Measurements from ENCODE around the gene ATAD3C. TPM values are rescaled to one million over a fixed set of nuclear protein-coding genes. Genes with fewer than 3 reads are reported as not detected.

The ATAD3C gene, protein sequence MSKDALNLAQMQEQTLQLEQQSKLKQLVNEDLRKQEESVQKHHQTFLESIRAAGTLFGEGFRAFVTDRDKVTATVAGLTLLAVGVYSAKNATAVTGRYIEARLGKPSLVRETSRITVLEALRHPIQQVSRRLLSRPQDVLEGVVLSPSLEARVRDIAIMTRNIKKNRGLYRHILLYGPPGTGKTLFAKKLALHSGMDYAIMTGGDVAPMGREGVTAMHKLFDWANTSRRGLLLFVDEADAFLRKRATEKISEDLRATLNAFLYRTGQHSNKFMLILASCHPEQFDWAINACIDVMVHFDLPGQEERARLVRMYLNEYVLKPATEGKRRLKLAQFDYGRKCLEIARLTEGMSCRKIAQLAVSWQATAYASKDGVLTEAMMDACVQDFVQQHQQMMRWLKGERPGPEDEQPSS
- total RNA-seq: 1 to 10 TPM in 1 of 3 donors, under 1 TPM in 2; 0.35 to 1.4 (median 0.55) TPM
- long read RNA-seq, donor 1, partial matches to known transcripts: 0 of 2 reads
- long read RNA-seq, donor 1, other reads (novel, unspliced or antisense): 1 of 2 reads
- long read RNA-seq, donor 2: 0 reads

DNA sequence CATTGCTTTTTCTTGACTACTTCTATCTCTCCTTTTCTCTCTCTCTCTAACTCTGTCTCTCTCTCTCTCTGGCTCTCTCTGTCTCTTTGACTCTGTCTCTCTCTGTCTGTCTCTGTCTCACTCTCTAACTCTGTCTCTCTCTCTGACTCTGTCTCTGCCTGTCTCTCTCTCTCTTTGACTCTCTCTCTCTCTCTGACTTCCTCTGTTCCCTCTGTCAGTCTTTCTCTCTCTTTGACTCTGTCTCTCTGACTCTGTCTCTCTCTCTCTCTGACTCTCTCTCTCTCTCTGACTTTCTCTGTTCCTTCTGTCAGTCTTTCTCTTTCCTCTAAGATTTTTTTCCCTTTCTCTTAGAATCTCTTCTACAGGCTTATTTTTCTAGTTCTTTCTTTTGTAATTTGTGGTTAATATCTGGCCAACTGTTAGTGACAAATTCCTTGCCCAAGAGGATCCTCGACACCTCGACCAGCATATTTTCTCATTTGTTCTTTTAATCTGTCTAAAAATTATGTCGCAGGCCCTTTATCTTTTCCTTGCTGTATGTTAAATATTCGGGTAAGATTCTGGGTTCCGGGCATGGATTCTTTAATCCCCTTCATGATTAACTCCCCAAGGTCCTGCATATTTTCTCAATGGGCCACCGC, at the start of gene ATAD3C:
ATAD3C (plus strand) TSS at position 591 of the 641 bp plus-strand sequence. CDS start 995 bp downstream, outside the sequence.
- ATAC-seq (no peak), DNase-seq (no peak)
- Histone ChIP-seq H3K9me3 (no peaks in the 10 kb centered on the region), H3K4me1 (ENCODE audit: low read depth) (peaks cover 9% of the 10 kb centered on the region), H3K36me3 (ENCODE audit: low read depth) (no peaks in the 10 kb centered on the region), H3K4me3 (no peak within 1 kb of the TSS)
- TF ChIP-seq, protein P1, sequence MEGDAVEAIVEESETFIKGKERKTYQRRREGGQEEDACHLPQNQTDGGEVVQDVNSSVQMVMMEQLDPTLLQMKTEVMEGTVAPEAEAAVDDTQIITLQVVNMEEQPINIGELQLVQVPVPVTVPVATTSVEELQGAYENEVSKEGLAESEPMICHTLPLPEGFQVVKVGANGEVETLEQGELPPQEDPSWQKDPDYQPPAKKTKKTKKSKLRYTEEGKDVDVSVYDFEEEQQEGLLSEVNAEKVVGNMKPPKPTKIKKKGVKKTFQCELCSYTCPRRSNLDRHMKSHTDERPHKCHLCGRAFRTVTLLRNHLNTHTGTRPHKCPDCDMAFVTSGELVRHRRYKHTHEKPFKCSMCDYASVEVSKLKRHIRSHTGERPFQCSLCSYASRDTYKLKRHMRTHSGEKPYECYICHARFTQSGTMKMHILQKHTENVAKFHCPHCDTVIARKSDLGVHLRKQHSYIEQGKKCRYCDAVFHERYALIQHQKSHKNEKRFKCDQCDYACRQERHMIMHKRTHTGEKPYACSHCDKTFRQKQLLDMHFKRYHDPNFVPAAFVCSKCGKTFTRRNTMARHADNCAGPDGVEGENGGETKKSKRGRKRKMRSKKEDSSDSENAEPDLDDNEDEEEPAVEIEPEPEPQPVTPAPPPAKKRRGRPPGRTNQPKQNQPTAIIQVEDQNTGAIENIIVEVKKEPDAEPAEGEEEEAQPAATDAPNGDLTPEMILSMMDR (IDR thresholded peaks at IDR 0.05): no peak
- intact Hi-C loops (cut with DNase I, micrococcal nuclease): no loop called here

DNA sequence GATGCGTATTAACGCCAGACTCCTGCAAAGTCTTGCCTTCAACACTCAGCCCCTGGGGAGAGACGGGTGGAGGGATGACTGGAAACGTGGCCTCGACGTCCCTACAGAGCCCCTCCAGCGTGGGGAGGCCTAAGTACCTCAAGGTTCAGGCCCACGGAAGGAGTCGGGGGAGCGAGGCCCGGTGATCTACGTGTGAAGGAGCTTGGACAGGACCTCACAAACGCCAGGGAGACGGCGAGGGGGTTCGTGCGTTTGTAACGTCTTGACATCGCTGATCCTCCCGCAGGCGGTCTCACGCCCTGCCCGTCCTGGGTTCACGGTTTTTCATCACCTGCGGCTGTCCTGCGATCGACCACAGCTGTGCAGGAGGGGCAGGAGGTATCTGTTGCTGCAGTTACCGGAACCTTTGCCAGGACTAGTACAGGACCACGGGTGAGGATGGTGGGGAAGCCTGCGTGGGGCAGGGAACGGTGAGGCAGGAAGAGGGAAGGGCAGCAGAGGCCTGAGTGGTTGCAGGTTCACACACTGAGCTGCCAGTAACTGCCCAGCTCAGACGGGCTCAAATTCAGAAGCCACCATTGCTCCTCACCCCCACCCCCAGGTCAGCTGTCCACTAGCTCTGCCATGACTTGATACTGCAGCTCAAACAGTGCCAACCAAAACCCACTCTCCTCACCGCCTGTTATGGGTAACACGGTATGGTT, 49.5 kb upstream of the ATAD3C start:
- peak in 2 of 3 donors; percentile 31 to 51 for DNase-seq
- ATAC-seq: peak; percentile 12
- Histone ChIP-seq H3K4me3 (peak overlapping the region; percentile 94), H3K36me3 (ENCODE audit: low read depth) (peaks cover 2% of the 10 kb centered on the region), H3K4me1 (ENCODE audit: low read depth) (peaks cover 17% of the 10 kb centered on the region), H3K9me3 (no peaks in the 10 kb centered on the region)
- intact Hi-C loops (cut with DNase I, micrococcal nuclease): no loop called here
- TF ChIP-seq, protein P1 (IDR thresholded peaks at IDR 0.05): no peak

DNA sequence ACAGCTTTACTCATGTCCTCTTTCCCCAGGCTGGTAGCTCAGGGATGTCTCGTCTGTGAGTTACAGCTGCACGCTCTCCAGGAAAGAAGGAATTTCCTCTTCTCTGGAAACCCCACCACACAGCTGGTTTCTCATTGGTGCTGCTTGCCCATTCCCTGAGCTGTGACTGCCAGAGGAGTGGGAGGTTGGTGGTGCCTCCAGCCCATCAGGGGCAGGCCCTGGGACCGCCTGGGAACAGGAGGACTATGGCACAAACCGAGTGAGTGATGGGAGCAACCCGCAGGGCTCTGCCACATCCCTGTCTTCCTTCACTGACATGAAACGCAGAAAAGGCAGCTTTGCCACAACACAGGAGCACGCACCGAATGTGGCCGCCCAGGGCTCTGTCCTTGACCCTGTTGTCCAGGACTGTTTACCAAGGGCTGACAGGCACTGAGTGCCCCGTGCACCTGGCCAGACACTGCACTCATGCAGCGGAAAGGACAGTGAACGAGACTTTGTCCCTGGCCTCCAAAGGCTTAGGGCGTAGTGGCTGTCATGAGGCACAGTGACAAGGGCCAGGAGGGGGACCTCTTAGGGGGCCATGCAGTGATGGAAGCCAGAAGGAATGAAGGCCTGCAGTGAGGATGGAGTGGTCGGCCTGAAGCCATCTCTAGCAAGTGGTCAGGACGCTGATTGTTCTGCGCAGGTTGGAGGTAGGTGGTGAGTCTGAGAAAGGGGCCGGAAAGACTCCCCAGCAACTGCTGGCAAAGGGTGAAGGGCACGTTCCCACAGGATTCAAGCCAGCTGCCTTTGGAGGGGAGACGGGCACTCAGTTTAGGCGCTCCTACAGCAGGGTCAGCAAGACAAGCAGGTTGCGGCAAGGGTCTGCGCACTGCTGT, 48.7 kb upstream of the ATAD3C start:
- intact Hi-C loops (cut with DNase I, micrococcal nuclease): no loop called here
- peaks cover 21% of the 10 kb centered on the region for H3K4me1 ChIP-seq (ENCODE audit: low read depth)
- ATAC-seq: no peak
- H3K4me3 ChIP-seq: no peak overlapping the region
- TF ChIP-seq, protein P1 (IDR thresholded peaks at IDR 0.05): no peak
- no peaks in the 10 kb centered on the region for H3K36me3 ChIP-seq (ENCODE audit: low read depth)
- H3K9me3 ChIP-seq: no peaks in the 10 kb centered on the region
- DNase-seq: no peak

DNA sequence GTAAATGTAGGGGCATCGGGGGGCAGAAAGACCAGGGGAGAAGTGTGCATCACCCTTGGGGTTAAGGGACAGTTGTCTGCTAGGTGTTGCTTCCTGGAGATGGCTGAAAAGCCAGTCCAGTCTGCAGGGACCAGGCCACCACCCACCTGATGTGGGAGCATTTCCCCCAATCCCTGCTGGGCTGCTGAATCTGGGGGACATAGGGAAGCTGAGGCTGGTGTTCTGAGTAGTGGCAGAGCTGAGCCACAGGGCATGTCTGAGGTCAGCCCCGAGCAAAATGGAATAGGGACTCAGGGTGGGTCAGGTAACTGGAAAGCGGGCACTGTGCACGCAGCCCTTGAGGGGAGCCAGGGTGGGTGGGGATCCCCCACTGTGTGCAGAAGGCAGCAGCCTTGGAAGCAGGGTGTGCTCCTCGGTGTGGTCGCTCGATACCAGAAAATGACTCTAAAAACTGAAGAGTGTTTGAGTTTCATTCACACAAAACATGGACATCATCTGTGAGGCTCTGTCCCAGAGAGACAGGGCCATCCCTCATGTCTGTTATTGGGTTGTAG, 48.0 kb upstream of the ATAD3C start:
- H3K4me3 ChIP-seq: no peak overlapping the region
- peaks cover 27% of the 10 kb centered on the region for H3K4me1 ChIP-seq (ENCODE audit: low read depth)
- no peaks in the 10 kb centered on the region for H3K36me3 ChIP-seq (ENCODE audit: low read depth)
- DNase-seq: no peak
- intact Hi-C loops (cut with DNase I, micrococcal nuclease): no loop called here
- TF ChIP-seq, protein P1 (IDR thresholded peaks at IDR 0.05): no peak
- ATAC-seq: no peak
- H3K9me3 ChIP-seq: no peaks in the 10 kb centered on the region
